OCI-LY7 (cell line): ENCODE measurements around the gene ACBD3. TPM values are rescaled to one million over a fixed set of nuclear protein-coding genes. Genes with fewer than 3 reads are reported as not detected.

Experiments used
- BruUV-seq: library from RNA; stranded (reverse); fragments of 400-500 nt; replicated peaks from 2 replicates; lab custom pipeline; 2021; lab: Mats Ljungman, UMichigan
- CTCF ChIA-PET: fragments of 300-600 bp; sonication (Branson Sonifier 250); formaldehyde crosslinking; loops from one replicate; lab custom pipeline; 2022; ENCODE audit warnings: antibody characterized with exemption; ENCODE audit not compliant: unreplicated experiment; lab: Charles Lee
- POLR2A ChIA-PET: fragments of 300-600 bp; sonication (Branson Sonifier 250); formaldehyde crosslinking; loops from one replicate; lab custom pipeline; 2022; ENCODE audit warnings: antibody characterized with exemption; lab: Charles Lee
- DNase-seq: peaks from one replicate; pipeline ENCODE4 v3.0.0-alpha.2; 2015; ENCODE audit warnings: low spot score
- H2AFZ ChIP-seq: fragments of 200-600 bp; sonication (generic), shearing (Covaris generic); 2 replicates; pipeline ENCODE4 v1.6.1; 2014; ENCODE audit warnings: mild to moderate bottlenecking, antibody characterized with exemption, low read length, moderate library complexity
- H3K27ac ChIP-seq: fragments of 200-600 bp; sonication (generic); 2 replicates; pipeline ENCODE4 v1.5.1; 2014; ENCODE audit warnings: mixed run types, low read depth, mild to moderate bottlenecking, moderate library complexity, low read length, inconsistent platforms; ENCODE audit not compliant: poor library complexity, severe bottlenecking
- H3K36me3 ChIP-seq: fragments of 200-600 bp; sonication (generic); 2 replicates; pipeline ENCODE4 v1.6.1; 2014; ENCODE audit warnings: mild to moderate bottlenecking, antibody characterized with exemption, low read length, moderate library complexity, mixed read lengths; ENCODE audit not compliant: insufficient read depth
- H3K4me1 ChIP-seq: fragments of 200-600 bp; sonication (generic); 2 replicates; pipeline ENCODE4 v1.5.1; 2014; ENCODE audit warnings: mild to moderate bottlenecking, low read length; ENCODE audit not compliant: insufficient read depth, poor library complexity, severe bottlenecking
- H3K4me2 ChIP-seq: fragments of 200-600 bp; sonication (generic); 2 replicates; pipeline ENCODE4 v1.6.1; 2014; ENCODE audit warnings: mild to moderate bottlenecking, low read length
- H3K4me3 ChIP-seq: fragments of 200-600 bp; sonication (generic); 2 replicates; pipeline ENCODE4 v1.5.1; 2014; ENCODE audit warnings: mild to moderate bottlenecking, low read depth, low read length; ENCODE audit not compliant: poor library complexity, severe bottlenecking
- H3K79me2 ChIP-seq: fragments of 200-600 bp; sonication (generic); 2 replicates; pipeline ENCODE4 v1.6.1; 2016; ENCODE audit warnings: low read depth, mild to moderate bottlenecking, low read length, moderate library complexity, mixed read lengths; ENCODE audit not compliant: insufficient read depth
- H3K9me2 ChIP-seq: fragments of 200-600 bp; sonication (generic); 2 replicates; pipeline ENCODE4 v1.6.1; 2016; ENCODE audit warnings: mild to moderate bottlenecking, low read length, mixed read lengths; ENCODE audit not compliant: insufficient read depth
- H3K9me3 ChIP-seq: fragments of 200-600 bp; sonication (generic); 2 replicates; pipeline ENCODE4 v1.6.1; 2014; ENCODE audit warnings: mild to moderate bottlenecking, mixed run types, low read length, mixed read lengths
- H4K20me1 ChIP-seq: fragments of 200-600 bp; sonication (generic); 2 replicates; pipeline ENCODE4 v1.6.1; 2014; ENCODE audit warnings: mild to moderate bottlenecking, antibody characterized with exemption, low read length, moderate library complexity, mixed read lengths; ENCODE audit not compliant: insufficient read depth
- EZH2phosphoT487 ChIP-seq: fragments of 200-600 bp; sonication (generic); IDR thresholded peaks from 2 replicates; pipeline ENCODE4 v1.6.1; 2018; ENCODE audit warnings: low read depth, borderline replicate concordance, mild to moderate bottlenecking, mixed run types, antibody characterized with exemption, low read length, moderate library complexity, mixed read lengths
- intact Hi-C: fragments of 100-400 bp; cut with micrococcal nuclease; formaldehyde crosslinking; loops from one replicate; pipeline ENCODE4 v1.10.0; 2022; ENCODE audit not compliant: unreplicated experiment
- total RNA-seq, 2 experiments: library from RNA; depleted of rRNA in 1 of 2; stranded (reverse); fragments of >200 nt in 1 of 2; shearing (Covaris generic) in 1 of 2; gene quantifications; 2 replicates each; pipeline ENCODE4 v1.2.3, GENCODE V29; 2014 to 2022
- TF ChIP-seq, protein P1 (sequence below): fragments of 200-600 bp; sonication (generic); conservative IDR thresholded peaks from 2 replicates; pipeline ENCODE4 v1.5.1; 2014; ENCODE audit warnings: mild to moderate bottlenecking, antibody characterized with exemption, low read length, moderate library complexity, mixed read lengths

Gene ACBD3
- total RNA-seq, 2 experiments from 2014 or later = 30.3 to 51.7 TPM

GRCh38 chr1:226157761-226158316 lies 28.7 kb downstream of the ACBD3 start:
- CTCF ChIA-PET = no interaction called here
- DNase-seq = peak; percentile 71

GRCh38 chr1:226154593-226154992 lies 31.9 kb downstream of the ACBD3 start:
- CTCF ChIA-PET = interaction anchor here (1.3 kb wide), 1 partner anchor 30 kb away, joined by 4 read pairs; no protein-coding TSS in a partner anchor
- TF ChIP-seq, protein P1, sequence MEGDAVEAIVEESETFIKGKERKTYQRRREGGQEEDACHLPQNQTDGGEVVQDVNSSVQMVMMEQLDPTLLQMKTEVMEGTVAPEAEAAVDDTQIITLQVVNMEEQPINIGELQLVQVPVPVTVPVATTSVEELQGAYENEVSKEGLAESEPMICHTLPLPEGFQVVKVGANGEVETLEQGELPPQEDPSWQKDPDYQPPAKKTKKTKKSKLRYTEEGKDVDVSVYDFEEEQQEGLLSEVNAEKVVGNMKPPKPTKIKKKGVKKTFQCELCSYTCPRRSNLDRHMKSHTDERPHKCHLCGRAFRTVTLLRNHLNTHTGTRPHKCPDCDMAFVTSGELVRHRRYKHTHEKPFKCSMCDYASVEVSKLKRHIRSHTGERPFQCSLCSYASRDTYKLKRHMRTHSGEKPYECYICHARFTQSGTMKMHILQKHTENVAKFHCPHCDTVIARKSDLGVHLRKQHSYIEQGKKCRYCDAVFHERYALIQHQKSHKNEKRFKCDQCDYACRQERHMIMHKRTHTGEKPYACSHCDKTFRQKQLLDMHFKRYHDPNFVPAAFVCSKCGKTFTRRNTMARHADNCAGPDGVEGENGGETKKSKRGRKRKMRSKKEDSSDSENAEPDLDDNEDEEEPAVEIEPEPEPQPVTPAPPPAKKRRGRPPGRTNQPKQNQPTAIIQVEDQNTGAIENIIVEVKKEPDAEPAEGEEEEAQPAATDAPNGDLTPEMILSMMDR = no peak
- H3K27ac ChIP-seq = no peak overlapping the region
- H3K9me3 ChIP-seq = no peaks in the 10 kb centered on the region
- BruUV-seq = no TSS peak
- no peaks in the 10 kb centered on the region for H3K9me2 ChIP-seq
- peaks cover 48% of the 10 kb centered on the region for H3K4me1 ChIP-seq
- DNase-seq = no peak
- peaks cover 30% of the 10 kb centered on the region; the same call in 1 of the 2 replicates for H3K79me2 ChIP-seq
- no peak overlapping the region for H3K4me3 ChIP-seq
- H4K20me1 ChIP-seq = no peaks in the 10 kb centered on the region
- no peak overlapping the region for H2AFZ ChIP-seq
- intact Hi-C loops = no loop called here
- H3K36me3 ChIP-seq = peaks cover 95% of the 10 kb centered on the region
- no peak overlapping the region for H3K4me2 ChIP-seq
- POLR2A ChIA-PET = interaction anchor here (0.7 to 3.3 kb wide), 6 partner anchors 12 to 147 kb away, joined by 3 to 14 read pairs (median 6); no protein-coding TSS in a partner anchor

More at GRCh38 chr1:226157761-226158316, 28.7 kb downstream of the ACBD3 start:
- peaks cover 58% of the 10 kb centered on the region for H3K4me1 ChIP-seq
- H3K79me2 ChIP-seq = peaks cover 30% of the 10 kb centered on the region; the same call in 1 of the 2 replicates
- peak overlapping the region; percentile 85 for H3K27ac ChIP-seq
- H3K9me2 ChIP-seq = no peaks in the 10 kb centered on the region
- no TSS peak for BruUV-seq
- intact Hi-C loops = loop anchor here (2.0 kb wide), 1 partner anchor 23 kb away; no protein-coding TSS in a partner anchor
- peak overlapping the region; percentile 67 for H3K4me2 ChIP-seq
- POLR2A ChIA-PET = interaction anchor here (0.7 to 3.7 kb wide), 4 partner anchors 31 to 46 kb away, joined by 4 to 33 read pairs (median 4); no protein-coding TSS in a partner anchor
- no peak for TF ChIP-seq EZH2phosphoT487
- TF ChIP-seq, protein P1 = no peak
- peak overlapping the region; percentile 26 for H3K4me3 ChIP-seq
- no peaks in the 10 kb centered on the region for H4K20me1 ChIP-seq
- H3K9me3 ChIP-seq = no peaks in the 10 kb centered on the region
- peaks cover 95% of the 10 kb centered on the region for H3K36me3 ChIP-seq
- no peak overlapping the region for H2AFZ ChIP-seq

DNA sequence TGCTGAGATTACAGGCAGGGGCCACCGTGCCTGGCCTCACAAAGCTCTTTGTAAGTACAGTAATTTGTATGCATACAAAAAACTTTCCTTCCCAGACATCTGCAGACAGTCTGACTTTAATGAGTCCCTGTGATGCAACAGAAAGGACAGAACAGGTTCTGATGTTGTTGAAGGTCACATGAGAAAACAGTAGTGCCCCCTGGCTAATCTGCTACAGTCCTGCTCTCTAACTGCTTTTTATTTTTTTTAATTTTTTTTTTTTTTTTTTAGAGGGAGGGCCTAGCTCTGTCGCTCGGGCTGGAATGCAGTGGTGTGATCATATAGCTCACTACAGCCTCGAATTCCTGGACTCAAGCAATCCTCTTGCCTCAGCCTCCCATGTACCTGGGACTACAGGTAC lies 36.7 kb downstream of the ACBD3 start:
- peaks cover 94% of the 10 kb centered on the region for H3K36me3 ChIP-seq
- DNase-seq = peak; percentile 50
- ChIA-PET CTCF (interaction anchor here (1.3 to 2.3 kb wide), 2 partner anchors 10 to 24 kb away, joined by 3 to 14 read pairs; no protein-coding TSS in a partner anchor), POLR2A (interaction anchor here (0.6 to 2.6 kb wide), 11 partner anchors 10 to 308 kb away, joined by 3 to 13 read pairs (median 4); no protein-coding TSS in a partner anchor)
- TF ChIP-seq EZH2phosphoT487 = no peak
- TF ChIP-seq, protein P1 = peak; percentile 40; the same call in 1 of the 2 replicates
- no peak overlapping the region for H3K4me2 ChIP-seq
- no peaks in the 10 kb centered on the region for H4K20me1 ChIP-seq
- H2AFZ ChIP-seq = no peak overlapping the region
- H3K79me2 ChIP-seq = 0 out of 2 replicates have a peak, but pooled peaks cover 4% of the 10 kb centered on the region
- no peaks in the 10 kb centered on the region for H3K9me2 ChIP-seq
- H3K4me1 ChIP-seq = peaks cover 26% of the 10 kb centered on the region
- intact Hi-C loops = no loop called here
- no peaks in the 10 kb centered on the region for H3K9me3 ChIP-seq
- no peak overlapping the region for H3K4me3 ChIP-seq
- no TSS peak for BruUV-seq
- no peak overlapping the region for H3K27ac ChIP-seq
